ENCODE results near the gene CTAGE8. TPM values are rescaled to one million over a fixed set of nuclear protein-coding genes. Genes with fewer than 3 reads are reported as not detected.
"Not testable (repeated sequence)": the region's sequence is repeated elsewhere in the genome, so short reads cannot be mapped to it uniquely, and the experiment has no call there.

Gene CTAGE8
- total and polyA plus RNA-seq, 8 donors, result 0.68 to 12.5 (median 5.7) TPM; not detected in 4

DNA sequence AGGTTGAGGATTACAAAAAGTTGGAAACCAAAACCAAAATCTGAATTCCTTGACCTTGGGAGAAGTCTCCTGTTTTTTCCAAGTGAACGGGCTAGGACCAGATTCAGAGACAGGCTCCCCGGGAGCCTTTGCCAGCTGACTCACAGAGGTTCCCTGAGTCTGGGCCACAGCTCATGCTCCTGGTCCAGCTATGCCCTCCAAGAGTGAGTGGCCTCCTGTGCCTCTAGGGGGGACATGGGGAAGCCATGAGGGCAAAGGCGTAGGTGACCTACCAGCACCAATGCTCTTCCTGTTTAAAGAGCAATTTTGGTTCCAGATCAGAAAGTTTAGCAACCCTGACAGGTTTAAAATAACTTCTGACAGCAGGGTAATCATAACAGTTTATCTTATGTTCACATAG lies 40.3 kb downstream of the CTAGE8 start:
- intact Hi-C loops (cut with DNase I; ENCODE audit: low total_unique reads), result not testable (repeated sequence)

DNA sequence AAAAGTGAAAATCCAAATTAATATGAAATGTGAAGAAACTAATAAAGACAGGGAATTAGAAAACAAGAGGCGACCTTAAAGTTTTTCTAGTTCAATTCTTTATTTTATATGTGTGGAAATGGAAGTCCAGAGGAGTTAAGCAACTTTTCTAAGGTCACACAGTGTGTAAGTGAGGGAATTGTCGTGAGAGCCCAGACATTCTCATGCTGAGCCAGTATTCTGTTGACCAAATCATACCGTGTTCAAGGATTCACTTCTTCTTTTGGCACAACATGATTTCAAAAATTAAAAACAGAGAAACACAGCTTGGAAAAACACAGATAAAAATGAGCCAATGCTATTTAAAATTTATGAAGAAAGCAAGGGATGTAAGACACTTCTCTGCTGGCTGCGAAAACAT lies 42.2 kb downstream of the CTAGE8 start:
- H3K36me3 ChIP-seq; H3K27ac ChIP-seq; H3K4me1 ChIP-seq; DNase-seq; H3K4me3 ChIP-seq; H3K27me3 ChIP-seq; H3K9me3 ChIP-seq; intact Hi-C loops (cut with DNase I; ENCODE audit: low total_unique reads): not testable (repeated sequence)
- WGBS, 5 donors, result 74 to 92% (median 83%) methylated on average over 3 of the region's 4 CpGs

More for the DNA sequence above, 40.3 kb downstream of the CTAGE8 start:
- H3K4me3 ChIP-seq, H3K27me3 ChIP-seq, H3K36me3 ChIP-seq, DNase-seq, H3K27ac ChIP-seq, H3K4me1 ChIP-seq, H3K9me3 ChIP-seq: not testable (repeated sequence)
- WGBS, 5 donors, result 83 to 93% (median 89%) methylated on average over 1 of the region's 3 CpGs

DNA sequence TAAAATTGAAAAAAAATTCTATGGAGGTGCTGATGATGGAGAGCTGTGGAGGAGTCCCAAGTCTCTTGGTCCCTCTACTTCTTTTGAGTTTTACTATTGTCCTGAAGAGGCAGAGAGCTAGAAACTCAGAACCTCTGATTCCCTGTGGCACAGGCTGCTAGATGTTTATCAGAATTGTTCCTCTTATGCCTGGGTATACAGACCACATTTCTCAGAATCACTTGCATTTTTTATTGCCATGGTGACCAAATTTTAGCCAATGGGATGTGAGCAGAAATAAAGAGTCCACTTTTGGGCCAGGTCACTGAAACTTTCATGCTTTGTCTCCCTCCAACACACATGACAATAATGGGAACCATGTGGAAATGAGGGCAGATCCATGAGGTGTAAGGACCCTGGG lies 45.4 kb downstream of the CTAGE8 start:
- DNase-seq; H3K4me3 ChIP-seq; intact Hi-C loops (cut with DNase I; ENCODE audit: low total_unique reads); H3K27me3 ChIP-seq; H3K27ac ChIP-seq; H3K4me1 ChIP-seq; H3K9me3 ChIP-seq; H3K36me3 ChIP-seq: not testable (repeated sequence)

DNA sequence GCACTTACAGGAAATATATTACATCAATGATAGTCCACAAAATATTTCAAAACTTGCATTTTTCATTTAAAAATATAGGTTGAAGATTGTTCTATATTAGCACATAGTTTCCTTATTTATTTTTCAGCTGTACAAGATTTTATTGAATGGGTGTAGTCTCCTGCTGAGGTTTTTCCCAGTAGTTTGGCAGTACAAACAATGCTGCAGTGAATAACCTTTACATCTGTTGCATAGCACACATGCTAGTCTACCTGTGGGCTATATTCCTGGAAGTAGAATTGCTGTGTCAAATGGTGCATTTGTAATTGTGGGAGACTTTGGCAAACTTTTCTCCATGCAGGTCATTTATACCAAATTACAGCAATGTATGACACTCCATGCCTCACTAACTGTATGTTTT lies 48.6 kb downstream of the CTAGE8 start:
- intact Hi-C loops (cut with DNase I; ENCODE audit: low total_unique reads); H3K27ac ChIP-seq; H3K27me3 ChIP-seq; H3K4me1 ChIP-seq; H3K9me3 ChIP-seq; H3K36me3 ChIP-seq; DNase-seq; H3K4me3 ChIP-seq: not testable (repeated sequence)

DNA sequence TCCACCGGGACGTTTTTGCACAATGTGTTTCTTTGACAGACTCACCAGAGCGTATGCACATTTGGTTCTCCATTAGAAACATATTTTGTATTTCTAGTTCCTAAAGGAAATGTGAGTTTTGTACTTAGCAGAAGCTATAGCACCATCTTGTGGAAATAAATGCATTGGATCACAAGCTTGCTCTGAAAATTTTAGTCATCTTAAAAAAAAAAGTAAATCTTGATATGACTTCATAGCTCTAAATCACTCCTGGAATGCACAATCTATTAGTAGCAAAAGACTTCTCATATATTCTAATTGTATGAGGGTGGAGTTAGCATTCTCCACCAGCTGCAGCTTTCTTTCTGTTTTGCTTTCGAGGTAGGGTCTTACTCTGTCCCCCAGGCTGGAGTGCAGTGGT lies 49.9 kb downstream of the CTAGE8 start:
- intact Hi-C loops (cut with DNase I; ENCODE audit: low total_unique reads); H3K4me3 ChIP-seq; H3K27ac ChIP-seq; H3K9me3 ChIP-seq; DNase-seq; H3K36me3 ChIP-seq; H3K27me3 ChIP-seq; H3K4me1 ChIP-seq: not testable (repeated sequence)
- WGBS, 5 donors, result no CpG with 5 or more reads among the region's 4 CpGs

DNA sequence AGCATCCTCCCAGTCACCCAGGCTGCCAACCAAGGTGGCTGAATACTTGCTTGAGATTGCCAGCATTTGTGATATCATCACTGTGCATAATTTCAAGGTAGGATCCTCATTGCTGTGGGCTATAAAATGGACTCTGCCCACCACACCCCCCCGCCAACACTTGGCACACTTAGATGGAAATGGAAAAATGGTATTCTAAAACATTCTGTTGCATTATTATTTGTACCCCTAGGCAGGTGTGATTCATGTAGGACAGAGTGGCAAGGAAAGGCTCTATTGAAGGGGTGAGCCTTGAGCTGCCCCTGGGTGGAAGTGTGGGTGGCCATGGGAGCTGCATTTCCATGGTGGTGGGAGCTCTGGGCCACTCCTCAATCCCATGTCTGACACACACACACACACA lies 50.5 kb downstream of the CTAGE8 start:
- H3K27me3 ChIP-seq; H3K36me3 ChIP-seq; intact Hi-C loops (cut with DNase I; ENCODE audit: low total_unique reads); H3K9me3 ChIP-seq; H3K27ac ChIP-seq; H3K4me3 ChIP-seq; DNase-seq; H3K4me1 ChIP-seq: not testable (repeated sequence)
- 88 to 100% (median 96%) methylated on average over 1 of the region's 1 CpG for WGBS, 5 donors

DNA sequence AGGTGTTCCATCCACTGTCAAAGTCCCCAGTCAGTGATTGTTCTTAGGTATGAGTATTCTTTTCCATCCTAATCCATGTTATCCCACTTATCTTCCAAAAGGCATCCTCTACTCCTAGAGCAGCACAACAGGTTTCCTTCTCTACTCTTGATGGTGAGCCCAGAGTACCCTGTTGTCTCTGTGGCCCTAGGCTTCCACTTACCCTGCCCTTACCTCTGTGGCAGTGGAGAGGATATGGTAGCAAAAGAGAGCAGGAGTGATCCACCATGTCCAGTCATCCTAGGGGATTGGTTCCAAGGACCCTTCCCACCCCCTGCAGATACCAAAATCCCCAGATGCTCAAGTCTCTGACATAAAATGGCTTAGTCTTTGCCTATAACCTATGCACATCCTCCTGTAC lies 51.9 kb downstream of the CTAGE8 start:
- H3K27me3 ChIP-seq; intact Hi-C loops (cut with DNase I; ENCODE audit: low total_unique reads); H3K9me3 ChIP-seq; H3K27ac ChIP-seq; H3K4me3 ChIP-seq; H3K36me3 ChIP-seq; DNase-seq; H3K4me1 ChIP-seq: not testable (repeated sequence)

Other genes with a start within 250 kb of the CTAGE8 start
- not detected for gene OR2A5, start 220.3 kb downstream of the CTAGE8 start, total RNA-seq
- gene OR2A5, start 220.3 kb downstream of the CTAGE8 start, polyA plus RNA-seq, result not detected
- not detected for gene OR2A25, start 199.5 kb downstream of the CTAGE8 start, total RNA-seq
- not detected for gene OR2A25, start 199.5 kb downstream of the CTAGE8 start, polyA plus RNA-seq
- gene OR2A12, start 183.0 kb downstream of the CTAGE8 start, total RNA-seq, result not detected
- gene OR2A12, start 183.0 kb downstream of the CTAGE8 start, polyA plus RNA-seq, result not detected
- gene OR2A2, start 159.7 kb downstream of the CTAGE8 start, total RNA-seq, result not detected
- not detected for gene OR2A2, start 159.7 kb downstream of the CTAGE8 start, polyA plus RNA-seq
- gene OR2A14, start 146.1 kb downstream of the CTAGE8 start, total RNA-seq, result not detected
- gene OR2A14, start 146.1 kb downstream of the CTAGE8 start, polyA plus RNA-seq, result not detected
- gene CTAGE4, start 85.8 kb downstream of the CTAGE8 start, total RNA-seq, result 10 to 100 TPM in 4 of 5 donors, 1 to 10 TPM in 1; 3.3 to 36.5 (median 17.8) TPM
- 1 to 10 TPM; 1.4 to 2.0 (median 1.8) TPM for gene CTAGE4, start 85.8 kb downstream of the CTAGE8 start, polyA plus RNA-seq
- 10 to 100 TPM in 2 of 5 donors, 1 to 10 TPM in 2, not detected in 1; 3.8 to 23.5 (median 9.7) TPM for gene ARHGEF35, start 73.5 kb downstream of the CTAGE8 start, total RNA-seq
- gene ARHGEF35, start 73.5 kb downstream of the CTAGE8 start, polyA plus RNA-seq, result 10 to 100 TPM; 11.8 to 25.1 (median 13.4) TPM
- gene OR2A42, start 29.7 kb downstream of the CTAGE8 start, total RNA-seq, result under 1 TPM in 1 of 5 donors, not detected in 4; 0.18 TPM
- gene OR2A42, start 29.7 kb downstream of the CTAGE8 start, polyA plus RNA-seq, result not detected
- gene OR2A7, start 4.5 kb downstream of the CTAGE8 start, total RNA-seq, result 10 to 100 TPM in 3 of 5 donors, 1 to 10 TPM in 1, not detected in 1; 3.6 to 68.8 (median 12.1) TPM
- 1 to 10 TPM in 1 of 3 donors, under 1 TPM in 1, not detected in 1; 0.44 to 2.1 TPM for gene OR2A7, start 4.5 kb downstream of the CTAGE8 start, polyA plus RNA-seq
- gene OR2A1, start 43.1 kb upstream of the CTAGE8 start, total RNA-seq, result under 1 TPM in 1 of 5 donors, not detected in 4; 0.37 TPM
- gene OR2A1, start 43.1 kb upstream of the CTAGE8 start, polyA plus RNA-seq, result under 1 TPM in 1 of 3 donors, not detected in 2; 0.05 TPM
- 10 to 100 TPM in 4 of 5 donors, 1 to 10 TPM in 1; 9.4 to 92.1 (median 18.1) TPM for gene ARHGEF5, start 86.1 kb upstream of the CTAGE8 start, total RNA-seq
- gene ARHGEF5, start 86.1 kb upstream of the CTAGE8 start, polyA plus RNA-seq, result 10 to 100 TPM; 11.0 to 14.1 (median 12.0) TPM
- gene NOBOX, start 134.4 kb upstream of the CTAGE8 start, total RNA-seq, result not detected
- not detected for gene NOBOX, start 134.4 kb upstream of the CTAGE8 start, polyA plus RNA-seq

All from stomach (tissue), 9 donors.